Breast epithelium (tissue), 3 donors: ENCODE measurements around the gene GABRR2.

Experiments
- POLR2A ChIP-seq: fragments of 450-650 bp; IDR thresholded peaks from one replicate; pipeline ENCODE4 v1.6.1; 2016; ENCODE audit warnings: antibody characterized with exemption, mild to moderate bottlenecking, moderate library complexity
- POLR2AphosphoS5 ChIP-seq, 3 donors: sonication (generic); formaldehyde crosslinking; IDR thresholded peaks; one replicate each; pipeline ENCODE4 v1.6.1; 2017; ENCODE audit warnings: antibody characterized with exemption in 3 of 3
- TF ChIP-seq, protein P1 (sequence below), 3 donors: fragments of 450-650 bp; IDR thresholded peaks; one replicate each; pipeline ENCODE4 v1.5.1; 2016 to 2017; ENCODE audit warnings: antibody characterized with exemption in 3 of 3, mild to moderate bottlenecking in 3 of 3, moderate library complexity in 3 of 3

DNA sequence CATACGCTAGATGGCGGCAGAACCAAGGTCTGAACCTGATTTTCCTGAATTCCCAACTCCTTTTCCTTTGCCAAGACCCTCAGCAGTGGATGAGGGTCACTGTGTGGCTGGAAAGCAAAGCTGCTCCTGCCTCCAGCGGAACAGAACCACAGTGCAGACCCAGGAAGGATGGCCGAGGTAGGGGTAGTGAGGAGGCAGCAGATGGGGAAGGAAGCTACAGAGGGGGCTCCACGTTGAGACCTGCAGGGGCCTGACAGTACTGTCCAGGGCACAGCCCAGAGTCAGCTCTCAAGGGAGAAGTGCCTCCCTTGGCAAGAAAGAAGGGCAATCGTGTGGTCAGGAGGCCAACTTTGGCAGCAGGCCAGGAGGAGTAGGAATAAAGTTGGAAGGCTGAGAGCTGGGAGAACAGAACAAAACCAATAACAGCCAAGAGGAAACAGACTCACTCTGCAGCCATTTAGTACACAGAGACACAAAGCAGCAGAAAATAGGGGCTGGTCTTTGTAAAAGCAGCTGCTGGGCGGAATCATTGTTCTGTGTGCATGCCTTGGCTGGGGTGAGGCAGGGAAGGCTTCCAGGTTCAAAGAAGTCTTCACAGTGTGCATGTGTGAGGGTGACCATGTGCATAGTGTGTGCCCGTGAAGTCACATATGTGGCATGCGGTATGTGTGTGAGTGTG lies 3.1 kb downstream of the GABRR2 start:
- TF ChIP-seq, protein P1, sequence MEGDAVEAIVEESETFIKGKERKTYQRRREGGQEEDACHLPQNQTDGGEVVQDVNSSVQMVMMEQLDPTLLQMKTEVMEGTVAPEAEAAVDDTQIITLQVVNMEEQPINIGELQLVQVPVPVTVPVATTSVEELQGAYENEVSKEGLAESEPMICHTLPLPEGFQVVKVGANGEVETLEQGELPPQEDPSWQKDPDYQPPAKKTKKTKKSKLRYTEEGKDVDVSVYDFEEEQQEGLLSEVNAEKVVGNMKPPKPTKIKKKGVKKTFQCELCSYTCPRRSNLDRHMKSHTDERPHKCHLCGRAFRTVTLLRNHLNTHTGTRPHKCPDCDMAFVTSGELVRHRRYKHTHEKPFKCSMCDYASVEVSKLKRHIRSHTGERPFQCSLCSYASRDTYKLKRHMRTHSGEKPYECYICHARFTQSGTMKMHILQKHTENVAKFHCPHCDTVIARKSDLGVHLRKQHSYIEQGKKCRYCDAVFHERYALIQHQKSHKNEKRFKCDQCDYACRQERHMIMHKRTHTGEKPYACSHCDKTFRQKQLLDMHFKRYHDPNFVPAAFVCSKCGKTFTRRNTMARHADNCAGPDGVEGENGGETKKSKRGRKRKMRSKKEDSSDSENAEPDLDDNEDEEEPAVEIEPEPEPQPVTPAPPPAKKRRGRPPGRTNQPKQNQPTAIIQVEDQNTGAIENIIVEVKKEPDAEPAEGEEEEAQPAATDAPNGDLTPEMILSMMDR (IDR thresholded peaks at IDR 0.05) = peak in 2 of 3 donors; percentile 41 to 60
- TF ChIP-seq POLR2AphosphoS5 (IDR thresholded peaks at IDR 0.05) (no peak), POLR2A (no peak)
